K562 (cell line): ENCODE results near the gene HSPA2. TPM values are rescaled to one million over a fixed set of nuclear protein-coding genes. Genes with fewer than 3 reads are reported as not detected.
A peak's percentile ranks its signal among the peaks of the same experiment; 100 is the strongest.

ENCODE experiments used
- CAMTA2 ChIP-seq: fragments of 250-450 bp; sonication (Bioruptor Pico); conservative IDR thresholded peaks from 2 replicates; pipeline ENCODE4 v1.5.1; 2022
- CREB5 ChIP-seq: fragments of 250-450 bp; sonication (Bioruptor Pico); IDR thresholded peaks from 2 replicates; pipeline ENCODE4 v1.5.0; 2020; ENCODE audit warnings: mild to moderate bottlenecking
- CREM ChIP-seq: IDR thresholded peaks from 2 replicates; pipeline ENCODE4 v1.6.1; 2014; ENCODE audit warnings: antibody characterized with exemption, low read depth
- DACH1 ChIP-seq: fragments of 450-650 bp; IDR thresholded peaks from 2 replicates; pipeline ENCODE4 v1.6.1; 2018; ENCODE audit not compliant: partially characterized antibody
- FIP1L1 ChIP-seq: fragments of 200-400 bp; formaldehyde crosslinking; IDR thresholded peaks from 2 replicates; pipeline ENCODE4 v1.6.1; 2018; ENCODE audit warnings: mild to moderate bottlenecking, low read depth, low read length; ENCODE audit not compliant: poor library complexity, severe bottlenecking
- HCFC1 ChIP-seq: IDR thresholded peaks from 2 replicates; pipeline ENCODE4 v1.6.1; 2012; ENCODE audit warnings: low read depth, low read length, improper control_type of control experiment
- HMGXB4 ChIP-seq: sonication (generic); formaldehyde crosslinking; IDR thresholded peaks from 2 replicates; pipeline ENCODE4 v1.8.1; 2023; ENCODE audit warnings: mild to moderate bottlenecking, missing genetic modification reagents
- ILF3 ChIP-seq: fragments of 450-650 bp; IDR thresholded peaks from 2 replicates; pipeline ENCODE4 v1.6.1; 2018; ENCODE audit warnings: antibody characterized with exemption, mild to moderate bottlenecking, moderate library complexity, borderline replicate concordance
- MAZ ChIP-seq, 2 experiments: fragments of 450-650 bp in 1 of 2; sonication (generic) in 1 of 2; formaldehyde crosslinking; IDR thresholded peaks in 1 of 2; conservative IDR thresholded peaks in 1 of 2; 2 replicates each; pipeline versions ENCODE4 v1.4.0 to v1.5.0; 2020; ENCODE audit warnings: mild to moderate bottlenecking in 1 of 2, missing genetic modification reagents in 1 of 2
- MYC ChIP-seq, 2 experiments: fragments of 250-450 bp in 1 of 2; sonication (Bioruptor Pico) in 1 of 2; IDR thresholded peaks; 2 replicates each; pipeline versions ENCODE4 v1.5.1 to v1.6.1; 2012 to 2021; ENCODE audit warnings: low read depth in 2 of 2, borderline replicate concordance in 1 of 2, improper control_type of control experiment in 1 of 2, low read length in 1 of 2, mild to moderate bottlenecking in 1 of 2, moderate library complexity in 1 of 2
- NELFE ChIP-seq: IDR thresholded peaks from 2 replicates; pipeline ENCODE4 v1.6.1; 2011; ENCODE audit warnings: mild to moderate bottlenecking; ENCODE audit not compliant: insufficient read depth, insufficient read length
- PTRF ChIP-seq: fragments of 450-650 bp; IDR thresholded peaks from 2 replicates; pipeline ENCODE4 v1.6.1; 2016; ENCODE audit warnings: mild to moderate bottlenecking, missing genetic modification characterization, missing compliant biosample characterization
- TAF9B ChIP-seq: fragments of 450-650 bp; IDR thresholded peaks from 2 replicates; pipeline ENCODE4 v1.6.1; 2018; ENCODE audit warnings: mild to moderate bottlenecking; ENCODE audit not compliant: partially characterized antibody
- VEZF1 ChIP-seq: fragments of 200-800 bp; sonication (Bioruptor generic); IDR thresholded peaks from 2 replicates; pipeline ENCODE4 v1.6.1; 2017; ENCODE audit warnings: missing genetic modification characterization, missing compliant biosample characterization
- ZBTB7A ChIP-seq: IDR thresholded peaks from 2 replicates; pipeline ENCODE4 v1.6.1; 2011; ENCODE audit warnings: low read depth, mild to moderate bottlenecking, low read length, moderate library complexity, borderline replicate concordance; ENCODE audit not compliant: control insufficient read depth
- ZNF444 ChIP-seq: fragments of 250-450 bp; sonication (Bioruptor Pico); IDR thresholded peaks from 2 replicates; pipeline ENCODE4 v1.4.0; 2020; ENCODE audit warnings: mild to moderate bottlenecking, moderate library complexity
- polyA plus RNA-seq, 8 experiments: library from polyadenylated mRNA; depleted of rRNA in 4 of 8; stranded (reverse) in 5 of 8; unstranded in 3 of 8; fragments of >200 nt; fragmentation: Nextera tagmentation in 2 of 8; fragmentation: Illumina TruSeq in 1 of 8; extraction: Ambion mirVana in 2 of 8; extraction: Trizol in 1 of 8; gene quantifications; 2 replicates each; pipeline versions ENCODE4 v1.2.1 to v1.2.3, GENCODE V29; 2011 to 2014; ENCODE audit warnings: inconsistent platforms in 1 of 8, missing spikeins in 1 of 8
- total RNA-seq, 7 experiments: library from RNA; depleted of rRNA in 6 of 7; stranded (reverse); fragments of >200 nt in 6 of 7; fragmentation: Illumina TruSeq in 2 of 7; extraction: Trizol in 2 of 7; gene quantifications; 2 replicates each; pipeline versions ENCODE4 v1.2.1 to v1.2.3, GENCODE V29; 2011 to 2021; ENCODE audit warnings: low replicate concordance in 1 of 7
- TF ChIP-seq, protein P1 (sequence below): fragments of 450-650 bp; IDR thresholded peaks from 2 replicates; pipeline ENCODE4 v1.6.1; 2018; ENCODE audit not compliant: partially characterized antibody

Gene HSPA2
- total and polyA plus RNA-seq, 9 of the 15 experiments (the other 6 are each of a cell fraction or from before 2014, with no cell fraction given) = not detected

DNA sequence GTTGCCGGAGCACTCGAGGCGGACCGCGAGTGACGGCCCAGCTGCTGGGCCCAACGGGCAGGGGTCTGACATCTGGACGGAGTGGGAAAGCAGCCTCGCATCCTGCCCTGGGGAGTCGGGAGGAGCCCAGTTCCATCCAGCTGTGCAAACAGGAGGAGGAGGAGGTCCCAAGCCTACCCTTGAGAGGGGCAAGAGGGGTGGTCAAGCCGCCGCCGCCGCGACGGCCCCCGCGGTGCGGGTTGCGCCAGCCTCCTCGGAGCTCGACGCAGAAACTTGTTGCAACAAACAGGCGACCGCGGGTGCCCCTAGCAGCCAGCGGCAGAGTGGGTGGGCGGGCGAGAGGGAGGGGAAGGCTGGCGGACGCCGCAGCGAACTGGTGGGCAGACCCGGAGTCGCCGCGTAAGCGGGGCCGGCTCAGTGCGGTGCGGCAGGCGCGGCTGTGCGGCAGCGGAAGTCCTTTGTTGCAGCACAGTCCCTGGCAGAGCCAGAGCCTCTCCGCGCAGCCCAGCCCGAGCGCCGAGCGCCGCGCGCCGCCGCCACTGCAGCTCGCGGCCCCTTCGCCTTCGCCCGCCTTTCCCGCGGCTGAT is 36.1 kb upstream of the HSPA2 start, which contains the start of gene ZBTB1 (continued):
- peak in 1 of 2 experiments; percentile 18; a peak in 1 of 4 replicates for TF ChIP-seq MAZ (CRISPR knock-in tag; conservative IDR thresholded peaks at IDR 0.05 in 1 of 2, IDR thresholded peaks at IDR 0.05 in 1 of 2)
- peak; percentile 15 for TF ChIP-seq DACH1
- peak; percentile 8 for TF ChIP-seq TAF9B
- peak; percentile 45 for TF ChIP-seq FIP1L1
- no peak for TF ChIP-seq PTRF (tag)
- no peak for TF ChIP-seq NELFE
- TF ChIP-seq CREB5 (CRISPR knock-in tag) = no peak
- no peak for TF ChIP-seq MYC (IDR thresholded peaks at IDR 0.05; ENCODE audit: low read depth, low read length)
- TF ChIP-seq MYC (CRISPR knock-in tag; IDR thresholded peaks at IDR 0.05; ENCODE audit: borderline replicate concordance, low read depth) = peak; percentile 37; the same call in 1 of the 2 replicates
- no peak for TF ChIP-seq ZNF444 (CRISPR knock-in tag)
- TF ChIP-seq, protein P1, sequence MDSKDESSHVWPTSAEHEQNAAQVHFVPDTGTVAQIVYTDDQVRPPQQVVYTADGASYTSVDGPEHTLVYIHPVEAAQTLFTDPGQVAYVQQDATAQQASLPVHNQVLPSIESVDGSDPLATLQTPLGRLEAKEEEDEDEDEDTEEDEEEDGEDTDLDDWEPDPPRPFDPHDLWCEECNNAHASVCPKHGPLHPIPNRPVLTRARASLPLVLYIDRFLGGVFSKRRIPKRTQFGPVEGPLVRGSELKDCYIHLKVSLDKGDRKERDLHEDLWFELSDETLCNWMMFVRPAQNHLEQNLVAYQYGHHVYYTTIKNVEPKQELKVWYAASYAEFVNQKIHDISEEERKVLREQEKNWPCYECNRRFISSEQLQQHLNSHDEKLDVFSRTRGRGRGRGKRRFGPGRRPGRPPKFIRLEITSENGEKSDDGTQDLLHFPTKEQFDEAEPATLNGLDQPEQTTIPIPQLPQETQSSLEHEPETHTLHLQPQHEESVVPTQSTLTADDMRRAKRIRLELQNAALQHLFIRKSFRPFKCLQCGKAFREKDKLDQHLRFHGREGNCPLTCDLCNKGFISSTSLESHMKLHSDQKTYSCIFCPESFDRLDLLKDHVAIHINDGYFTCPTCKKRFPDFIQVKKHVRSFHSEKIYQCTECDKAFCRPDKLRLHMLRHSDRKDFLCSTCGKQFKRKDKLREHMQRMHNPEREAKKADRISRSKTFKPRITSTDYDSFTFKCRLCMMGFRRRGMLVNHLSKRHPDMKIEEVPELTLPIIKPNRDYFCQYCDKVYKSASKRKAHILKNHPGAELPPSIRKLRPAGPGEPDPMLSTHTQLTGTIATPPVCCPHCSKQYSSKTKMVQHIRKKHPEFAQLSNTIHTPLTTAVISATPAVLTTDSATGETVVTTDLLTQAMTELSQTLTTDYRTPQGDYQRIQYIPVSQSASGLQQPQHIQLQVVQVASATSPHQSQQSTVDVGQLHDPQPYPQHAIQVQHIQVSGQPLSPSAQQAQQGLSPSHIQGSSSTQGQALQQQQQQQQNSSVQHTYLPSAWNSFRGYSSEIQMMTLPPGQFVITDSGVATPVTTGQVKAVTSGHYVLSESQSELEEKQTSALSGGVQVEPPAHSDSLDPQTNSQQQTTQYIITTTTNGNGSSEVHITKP = peak; percentile 97
- TF ChIP-seq ZBTB7A = 0 out of 2 replicates have a peak, but pooled peaks have one; percentile 26
- TF ChIP-seq CREM = peak; percentile 73
- no peak for TF ChIP-seq ILF3
- TF ChIP-seq VEZF1 (CRISPR knock-in tag) = peak; percentile 8
- TF ChIP-seq CAMTA2 (CRISPR knock-in tag) = no peak
- 0 out of 2 replicates have a peak, but pooled peaks have one; percentile 26 for TF ChIP-seq HMGXB4 (CRISPR knock-in tag)
- TF ChIP-seq HCFC1 = no peak
